ENCODE measurements around the gene TSHZ2. TPM values are rescaled to one million over a fixed set of nuclear protein-coding genes. Genes with fewer than 3 reads are reported as not detected.
"Not testable (repeated sequence)": the region's sequence is repeated elsewhere in the genome, so short reads cannot be mapped to it uniquely, and the experiment has no call there.

The TSHZ2 gene
- total and polyA plus RNA-seq, 2 donors (not counting 3 experiments of a cell fraction or from before 2014, with no cell fraction given) = not detected

DNA sequence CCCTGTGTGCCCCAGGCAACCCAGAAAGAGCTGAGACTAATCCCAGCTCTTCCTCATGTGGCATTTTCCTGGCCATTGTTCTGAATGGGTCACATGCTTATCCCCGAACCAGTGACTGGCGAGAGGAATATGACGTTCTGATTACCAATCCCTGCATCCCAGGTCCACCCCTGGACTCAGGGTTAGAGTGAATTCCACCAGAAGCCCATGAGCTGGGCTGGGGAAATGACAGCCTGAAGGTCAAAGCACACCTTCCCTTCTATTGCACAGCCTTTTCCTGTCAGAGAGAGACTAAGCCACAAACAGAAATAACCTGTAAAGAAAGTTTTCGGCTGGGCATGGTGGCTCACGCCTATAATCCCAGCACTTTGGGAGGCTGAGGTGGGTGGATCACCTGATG is 550.5 kb downstream of the TSHZ2 start:
- DNase-seq (ENCODE audit: low read depth, low spot score) (no peak), FAIRE-seq (no peak)
- intact Hi-C loops (cut with micrococcal nuclease) = no loop called here
- H2AFZ ChIP-seq (ENCODE audit: low read depth, low read length) = no peak overlapping the region
- no peaks in the 10 kb centered on the region for H4K20me1 ChIP-seq (replicated peaks; ENCODE audit: control insufficient read depth, extremely low read depth, insufficient read depth, low read length)
- no peaks in the 10 kb centered on the region for H3K79me2 ChIP-seq (ENCODE audit: control insufficient read depth, insufficient read depth, low read length)
- ChIA-PET CTCF (no interaction called here), POLR2A (no interaction called here)
- H3K36me3 ChIP-seq (ENCODE audit: control insufficient read depth in 2 of 2, extremely low read depth in 1 of 2, insufficient read depth in 2 of 2, low read length in 2 of 2) = no peaks in the 10 kb centered on the region
- no peak overlapping the region for H3K27ac ChIP-seq (ENCODE audit: insufficient read depth, low read depth, low read length)
- H3K4me3 ChIP-seq (replicated peaks in 1 of 3; ENCODE audit: insufficient read depth in 1 of 3, low read depth in 1 of 3, low read length in 3 of 3) = no peak overlapping the region
- dilution Hi-C loops (cut with MboI; ENCODE audit: extremely low pct_ligation_motif_present, low sequenced_read_pairs) = no loop called here
- H3K9me3 ChIP-seq (replicated peaks; ENCODE audit: control insufficient read depth, insufficient read depth, low read length) = no peaks in the 10 kb centered on the region
- H3K4me2 ChIP-seq (ENCODE audit: insufficient read depth, low read length) = no peak overlapping the region
- BruUV-seq (replicated peaks) = no TSS peak
- no peaks in the 10 kb centered on the region for H3K27me3 ChIP-seq (ENCODE audit: control insufficient read depth in 2 of 2, insufficient read depth in 2 of 2, low read length in 2 of 2)
- H3K9ac ChIP-seq (replicated peaks; ENCODE audit: extremely low read depth, insufficient read depth, low read length) = no peak overlapping the region
- TF ChIP-seq FOS (IDR thresholded peaks at IDR 0.05; ENCODE audit: borderline replicate concordance, insufficient read depth, low read length) (no peak), EZH2 (IDR thresholded peaks at IDR 0.05; ENCODE audit: borderline replicate concordance, low read depth, low read length, severe bottlenecking) (no peak), JUN (IDR thresholded peaks at IDR 0.05; ENCODE audit: borderline replicate concordance, insufficient read depth, insufficient read length, low read depth) (no peak), GATA2 (IDR thresholded peaks at IDR 0.05; ENCODE audit: insufficient read depth, insufficient read length, low read depth, low read length) (no peak), MYC (IDR thresholded peaks at IDR 0.05; ENCODE audit: low read depth, low read length) (no peak), POLR2AphosphoS5 (IDR thresholded peaks at IDR 0.05; ENCODE audit: insufficient read depth, low read depth, low read length) (no peak), POLR2A (IDR thresholded peaks at IDR 0.05; ENCODE audit: low read depth, low read length) (no peak)
- TF ChIP-seq, protein P1, sequence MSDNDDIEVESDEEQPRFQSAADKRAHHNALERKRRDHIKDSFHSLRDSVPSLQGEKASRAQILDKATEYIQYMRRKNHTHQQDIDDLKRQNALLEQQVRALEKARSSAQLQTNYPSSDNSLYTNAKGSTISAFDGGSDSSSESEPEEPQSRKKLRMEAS (IDR thresholded peaks at IDR 0.05; ENCODE audit: insufficient read depth, insufficient read length) = no peak
- TF ChIP-seq, protein P2, sequence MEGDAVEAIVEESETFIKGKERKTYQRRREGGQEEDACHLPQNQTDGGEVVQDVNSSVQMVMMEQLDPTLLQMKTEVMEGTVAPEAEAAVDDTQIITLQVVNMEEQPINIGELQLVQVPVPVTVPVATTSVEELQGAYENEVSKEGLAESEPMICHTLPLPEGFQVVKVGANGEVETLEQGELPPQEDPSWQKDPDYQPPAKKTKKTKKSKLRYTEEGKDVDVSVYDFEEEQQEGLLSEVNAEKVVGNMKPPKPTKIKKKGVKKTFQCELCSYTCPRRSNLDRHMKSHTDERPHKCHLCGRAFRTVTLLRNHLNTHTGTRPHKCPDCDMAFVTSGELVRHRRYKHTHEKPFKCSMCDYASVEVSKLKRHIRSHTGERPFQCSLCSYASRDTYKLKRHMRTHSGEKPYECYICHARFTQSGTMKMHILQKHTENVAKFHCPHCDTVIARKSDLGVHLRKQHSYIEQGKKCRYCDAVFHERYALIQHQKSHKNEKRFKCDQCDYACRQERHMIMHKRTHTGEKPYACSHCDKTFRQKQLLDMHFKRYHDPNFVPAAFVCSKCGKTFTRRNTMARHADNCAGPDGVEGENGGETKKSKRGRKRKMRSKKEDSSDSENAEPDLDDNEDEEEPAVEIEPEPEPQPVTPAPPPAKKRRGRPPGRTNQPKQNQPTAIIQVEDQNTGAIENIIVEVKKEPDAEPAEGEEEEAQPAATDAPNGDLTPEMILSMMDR (IDR thresholded peaks at IDR 0.05; ENCODE audit: extremely low read depth in 1 of 2, insufficient read depth in 1 of 2, low read depth in 1 of 2, low read length in 2 of 2) = no peak
- no peaks in the 10 kb centered on the region for H3K4me1 ChIP-seq (ENCODE audit: control insufficient read depth, extremely low read depth, insufficient read depth, low read length)
- H3K9me1 ChIP-seq (replicated peaks; ENCODE audit: control insufficient read depth, extremely low read depth, insufficient read depth, low read length) = no peaks in the 10 kb centered on the region

DNA sequence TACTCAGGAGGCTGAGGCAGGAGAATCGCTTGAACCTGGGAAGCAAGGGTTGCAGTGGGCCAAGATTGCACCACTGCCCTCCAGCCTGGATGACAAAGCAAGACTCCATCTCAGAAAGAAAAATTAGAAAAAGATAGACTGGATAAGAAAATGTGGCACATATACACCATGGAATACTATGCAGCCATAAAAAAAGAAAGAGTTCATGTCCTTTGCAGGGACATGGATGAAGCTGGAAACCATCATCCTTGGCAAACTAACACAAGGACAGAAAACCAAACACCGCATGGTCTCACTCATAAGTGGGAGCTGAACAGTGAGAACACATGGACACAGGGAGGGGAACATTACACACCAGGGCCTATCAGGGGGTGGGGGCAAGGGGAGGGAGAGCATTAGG is 551.5 kb downstream of the TSHZ2 start:
- CTCF ChIA-PET; H3K4me3 ChIP-seq (replicated peaks in 1 of 3; ENCODE audit: insufficient read depth in 1 of 3, low read depth in 1 of 3, low read length in 3 of 3); H2AFZ ChIP-seq (ENCODE audit: low read depth, low read length); H3K36me3 ChIP-seq (ENCODE audit: control insufficient read depth in 2 of 2, extremely low read depth in 1 of 2, insufficient read depth in 2 of 2, low read length in 2 of 2); dilution Hi-C loops (cut with MboI; ENCODE audit: extremely low pct_ligation_motif_present, low sequenced_read_pairs); POLR2A ChIA-PET; H3K4me2 ChIP-seq (ENCODE audit: insufficient read depth, low read length); H4K20me1 ChIP-seq (replicated peaks; ENCODE audit: control insufficient read depth, extremely low read depth, insufficient read depth, low read length); H3K9me1 ChIP-seq (replicated peaks; ENCODE audit: control insufficient read depth, extremely low read depth, insufficient read depth, low read length); H3K79me2 ChIP-seq (ENCODE audit: control insufficient read depth, insufficient read depth, low read length); H3K4me1 ChIP-seq (ENCODE audit: control insufficient read depth, extremely low read depth, insufficient read depth, low read length); intact Hi-C loops (cut with micrococcal nuclease); H3K27ac ChIP-seq (ENCODE audit: insufficient read depth, low read depth, low read length); DNase-seq (ENCODE audit: low read depth, low spot score); H3K27me3 ChIP-seq (ENCODE audit: control insufficient read depth in 2 of 2, insufficient read depth in 2 of 2, low read length in 2 of 2); H3K9ac ChIP-seq (replicated peaks; ENCODE audit: extremely low read depth, insufficient read depth, low read length); FAIRE-seq; H3K9me3 ChIP-seq (replicated peaks; ENCODE audit: control insufficient read depth, insufficient read depth, low read length); BruUV-seq (replicated peaks): not testable (repeated sequence)
